H54 (cell line): ENCODE measurements around the gene ZFP57.

ENCODE experiments used
- DNase-seq: peaks from one replicate; pipeline ENCODE4 v3.0.0; 2011; ENCODE audit warnings: low spot score, mixed read lengths; ENCODE audit not compliant: insufficient read length
- FAIRE-seq: peaks from 3 replicates; lab custom pipeline; 2011; peaks lifted over from hg19 to GRCh38; lab: Jason Lieb, UNC
- POLR2A ChIP-seq: IDR thresholded peaks from 2 replicates; pipeline ENCODE4 v1.6.1; 2011; ENCODE audit warnings: low read depth, mild to moderate bottlenecking, low read length

ZFP57 gene

DNA sequence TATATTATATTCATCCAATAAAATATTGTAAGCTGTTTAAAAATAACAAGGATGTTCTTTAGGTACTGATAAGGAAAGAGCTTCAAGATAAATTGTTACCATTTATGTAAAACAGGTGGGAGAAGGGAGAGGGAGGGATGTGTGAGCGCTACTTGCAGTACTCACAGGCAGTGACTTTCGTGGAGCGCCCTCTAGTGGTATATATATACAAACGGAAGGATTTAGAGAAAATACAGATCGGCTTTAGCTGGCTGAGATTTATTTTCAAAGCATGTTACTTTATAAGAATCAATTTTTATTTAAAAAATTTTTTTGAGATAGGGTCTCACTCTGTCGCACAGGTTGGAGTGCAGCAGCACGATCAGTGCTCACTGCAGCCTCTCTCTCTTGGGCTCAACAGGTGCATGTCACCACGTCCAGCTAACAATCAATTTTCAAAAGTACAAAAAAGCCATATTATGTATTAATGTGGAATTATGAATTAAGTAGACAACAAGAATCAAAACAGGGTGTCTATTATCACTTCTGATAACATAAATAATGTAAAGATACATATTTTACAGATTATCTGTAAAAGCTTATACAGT lies 27.4 kb downstream of the ZFP57 start:
- DNase-seq (no peak), FAIRE-seq (no peak)

DNA sequence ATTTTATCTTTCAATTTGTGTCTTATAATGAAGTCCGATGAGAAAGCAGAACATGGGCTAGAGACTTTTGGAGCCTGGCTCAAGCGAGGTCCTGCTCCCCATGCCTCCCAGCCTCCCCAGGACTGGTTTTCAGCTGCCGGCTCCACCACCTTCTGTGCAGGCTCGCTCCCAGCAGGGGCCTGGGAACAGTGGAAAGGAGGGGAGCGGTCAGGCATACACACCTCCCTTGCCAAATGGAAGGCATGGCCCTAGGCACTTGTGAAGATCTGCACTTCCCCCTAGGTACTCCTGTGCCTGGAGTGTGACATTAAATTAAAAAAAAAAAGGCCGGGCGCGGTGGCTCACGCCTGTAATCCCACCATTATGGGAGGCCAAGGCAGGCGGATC lies 28.8 kb downstream of the ZFP57 start:
- no peak for TF ChIP-seq POLR2A
- no peak for FAIRE-seq
- no peak for DNase-seq

More for the DNA sequence above, 27.4 kb downstream of the ZFP57 start:
- TF ChIP-seq POLR2A: no peak

DNA sequence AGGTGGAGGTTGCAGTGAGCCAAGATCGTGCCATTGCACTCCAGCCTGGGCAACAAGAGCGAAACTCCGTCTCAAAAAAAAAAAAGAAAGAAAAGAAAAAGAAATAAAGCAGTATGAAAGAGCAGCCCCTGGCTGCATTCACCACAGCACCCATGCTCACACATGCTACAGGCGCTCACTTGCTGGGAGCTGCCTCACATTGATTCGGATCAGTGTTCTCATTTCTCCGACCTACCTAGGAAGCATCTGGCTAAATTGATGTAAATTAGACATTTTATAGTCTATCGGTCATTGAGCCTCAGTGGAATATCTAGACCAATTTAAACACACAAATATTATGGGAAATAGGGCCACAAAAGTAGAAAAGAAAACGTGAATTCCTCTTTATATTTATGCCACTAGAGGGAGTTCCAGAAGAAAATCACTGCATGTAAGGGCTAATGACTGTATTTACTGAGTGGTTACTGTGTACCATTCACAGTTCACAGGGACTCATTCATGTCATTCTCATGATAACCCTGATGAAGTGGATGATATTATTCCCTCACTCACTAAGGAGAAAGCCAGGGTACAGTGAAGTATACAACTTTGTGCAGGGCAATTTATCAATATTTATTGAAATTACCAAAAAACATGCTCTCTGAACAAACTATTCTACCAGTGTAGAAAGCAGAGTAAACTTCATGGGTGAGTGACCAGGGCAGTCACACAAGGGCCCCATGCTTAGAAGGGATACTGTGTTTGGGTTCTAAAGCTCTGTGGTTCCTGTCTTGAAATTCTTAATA lies 29.3 kb downstream of the ZFP57 start:
- no peak for DNase-seq
- TF ChIP-seq POLR2A: no peak
- peak; percentile 58 for FAIRE-seq

DNA sequence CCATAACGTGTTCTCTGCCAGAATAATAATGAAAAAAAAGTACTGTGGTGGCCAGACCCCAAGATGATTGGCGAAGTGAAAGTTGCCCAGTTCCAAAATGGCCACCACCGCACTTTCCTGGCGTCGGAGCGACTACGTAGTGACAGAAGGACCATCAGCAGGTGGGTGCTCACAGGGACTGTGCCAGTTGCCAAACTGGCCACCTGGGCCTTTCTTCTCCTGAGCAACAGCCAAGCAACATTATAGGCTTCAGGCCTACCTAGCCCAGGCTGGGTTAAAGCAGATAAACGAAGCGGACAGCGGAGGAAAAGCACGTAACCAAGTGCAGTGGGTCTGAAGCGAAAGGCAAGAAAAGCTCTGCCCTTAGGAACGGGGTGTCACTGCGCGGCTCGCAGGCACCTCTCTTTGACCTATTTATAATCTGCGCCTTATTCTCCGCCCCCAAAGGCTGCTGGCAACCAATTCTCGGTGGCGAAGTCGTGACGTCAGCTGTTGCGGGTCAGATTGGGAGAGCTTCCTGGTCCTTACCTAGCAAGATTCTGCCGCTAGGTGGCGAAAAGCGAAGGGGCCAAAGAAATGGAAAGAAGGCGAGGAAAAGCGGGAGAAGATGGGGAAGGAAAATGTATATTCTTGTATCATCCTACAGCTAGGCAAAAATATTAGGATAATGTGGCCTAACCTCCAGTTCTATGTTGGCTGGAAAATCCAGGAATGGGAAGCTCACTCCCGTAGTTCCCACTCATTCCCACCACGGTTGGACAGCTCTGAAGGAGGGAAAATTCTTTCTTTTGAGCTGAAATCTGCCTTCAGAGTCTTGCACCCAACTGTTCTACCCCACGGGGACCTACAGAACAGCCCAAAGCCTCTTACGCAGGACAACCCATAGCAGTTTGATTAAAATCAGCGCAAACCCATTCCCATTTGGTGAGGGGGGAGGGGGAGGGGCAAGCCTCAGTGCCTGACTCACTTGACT lies 31.0 kb downstream of the ZFP57 start:
- DNase-seq: peak; percentile 92
- TF ChIP-seq POLR2A: peak; percentile 23; the same call in 1 of the 2 replicates
- FAIRE-seq: peak; percentile 83

DNA sequence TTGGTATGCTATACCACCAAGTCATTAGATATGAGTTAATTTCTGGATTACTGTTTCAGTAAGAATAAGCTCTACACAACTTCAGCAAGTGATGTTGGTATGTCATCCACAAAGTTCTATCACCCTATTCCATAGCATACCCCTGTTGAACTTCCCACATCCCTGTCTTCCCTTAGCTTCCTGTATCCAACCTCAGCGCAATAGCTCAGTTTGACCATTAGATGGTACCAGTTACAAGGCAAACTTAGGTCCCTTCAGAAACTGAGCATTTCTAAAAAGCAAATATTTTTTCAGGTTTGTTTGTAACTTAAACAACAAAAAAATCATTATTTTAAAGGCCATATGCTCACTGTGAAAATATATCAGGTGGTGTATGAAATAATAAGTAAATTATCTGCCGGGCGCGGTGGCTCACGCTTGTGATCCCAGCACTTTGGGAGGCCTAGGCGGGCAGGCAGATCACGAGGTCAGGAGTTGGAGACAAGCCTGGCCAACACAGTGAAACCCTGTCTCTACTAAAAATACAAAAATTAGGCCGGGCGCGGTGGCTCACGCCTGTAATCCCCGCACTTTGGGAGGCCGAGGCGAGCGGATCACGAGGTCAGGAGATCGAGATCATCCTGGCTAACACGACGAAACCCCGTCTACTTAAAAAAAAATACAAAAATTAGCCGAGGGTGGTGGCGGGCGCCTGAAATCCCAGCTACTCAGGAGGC lies 32.9 kb downstream of the ZFP57 start:
- FAIRE-seq: peak; percentile 45
- TF ChIP-seq POLR2A: no peak
- no peak for DNase-seq

DNA sequence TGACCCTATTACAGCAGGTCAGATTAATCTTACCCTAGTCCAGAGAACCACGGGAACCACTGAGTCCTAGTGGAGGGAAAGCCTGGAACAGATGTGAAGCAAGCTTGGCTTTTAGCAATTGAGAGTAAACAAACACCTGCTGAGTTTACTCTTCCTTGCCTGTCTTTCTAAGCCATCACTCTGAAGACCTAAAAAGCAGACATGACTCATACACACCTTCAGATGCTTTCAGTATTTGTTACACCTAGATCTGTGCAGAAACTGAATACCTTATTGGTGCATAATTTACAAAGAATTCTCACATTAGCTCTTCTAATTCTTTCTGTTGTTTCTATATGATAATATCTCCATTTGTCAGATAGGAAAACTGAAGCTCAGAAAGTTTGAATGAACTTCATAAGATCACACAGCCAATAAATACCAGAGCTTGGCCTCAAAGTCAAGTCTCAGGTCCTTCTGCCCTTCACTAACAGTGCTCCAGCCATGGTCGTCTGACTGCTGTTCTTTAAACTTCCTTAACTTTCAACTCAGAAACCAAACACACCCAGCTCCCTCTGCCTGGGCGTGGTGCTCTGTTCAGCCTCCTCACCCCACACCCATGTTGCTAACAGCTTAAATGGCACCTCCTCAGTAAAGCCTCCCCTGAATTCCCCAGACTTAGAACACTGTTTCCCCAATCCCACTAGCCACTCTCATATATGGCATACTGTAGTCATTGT lies 39.4 kb downstream of the ZFP57 start:
- FAIRE-seq: no peak
- DNase-seq: no peak
- no peak for TF ChIP-seq POLR2A

DNA sequence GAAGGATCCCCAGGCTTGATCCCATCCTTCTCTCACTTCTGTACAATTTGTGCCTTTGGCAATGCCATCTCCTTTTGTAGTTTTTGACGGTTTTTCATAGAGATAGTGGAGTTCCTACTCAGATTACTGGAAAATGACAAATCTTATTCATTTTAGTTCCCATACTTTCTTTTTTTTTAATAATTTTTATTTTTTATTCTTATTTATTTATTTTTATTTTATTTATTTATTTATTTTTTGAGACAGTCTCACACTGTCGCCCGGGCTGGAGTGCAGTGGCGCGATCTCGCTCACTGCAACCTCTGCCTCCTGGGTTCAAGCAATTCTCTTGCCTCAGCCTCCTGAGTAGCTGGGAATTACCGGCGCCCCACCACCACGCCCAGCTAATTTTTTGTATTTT lies 43.7 kb downstream of the ZFP57 start:
- TF ChIP-seq POLR2A: no peak
- FAIRE-seq: no peak

DNA sequence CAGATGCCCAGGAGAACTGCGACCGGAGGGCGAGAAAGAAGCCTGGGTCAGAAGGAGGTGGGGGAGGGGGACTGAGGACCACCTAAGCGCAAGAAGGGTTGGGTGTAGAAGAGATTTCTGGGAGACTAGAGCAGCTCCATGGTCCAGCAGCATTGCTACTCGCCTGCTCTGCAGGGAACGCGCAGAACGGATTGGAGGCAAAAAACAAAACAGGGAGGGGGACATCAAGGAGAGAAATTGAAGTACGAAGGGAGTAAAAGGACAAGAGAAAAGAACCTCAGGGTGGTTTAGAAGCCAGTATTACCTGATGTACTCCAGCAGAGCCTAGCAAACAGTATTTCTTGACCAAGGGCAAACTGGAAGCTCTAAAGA lies 47.4 kb downstream of the ZFP57 start:
- no peak for DNase-seq
- no peak for FAIRE-seq
- no peak for TF ChIP-seq POLR2A

More for the DNA sequence above, 43.7 kb downstream of the ZFP57 start:
- DNase-seq: no peak

DNA sequence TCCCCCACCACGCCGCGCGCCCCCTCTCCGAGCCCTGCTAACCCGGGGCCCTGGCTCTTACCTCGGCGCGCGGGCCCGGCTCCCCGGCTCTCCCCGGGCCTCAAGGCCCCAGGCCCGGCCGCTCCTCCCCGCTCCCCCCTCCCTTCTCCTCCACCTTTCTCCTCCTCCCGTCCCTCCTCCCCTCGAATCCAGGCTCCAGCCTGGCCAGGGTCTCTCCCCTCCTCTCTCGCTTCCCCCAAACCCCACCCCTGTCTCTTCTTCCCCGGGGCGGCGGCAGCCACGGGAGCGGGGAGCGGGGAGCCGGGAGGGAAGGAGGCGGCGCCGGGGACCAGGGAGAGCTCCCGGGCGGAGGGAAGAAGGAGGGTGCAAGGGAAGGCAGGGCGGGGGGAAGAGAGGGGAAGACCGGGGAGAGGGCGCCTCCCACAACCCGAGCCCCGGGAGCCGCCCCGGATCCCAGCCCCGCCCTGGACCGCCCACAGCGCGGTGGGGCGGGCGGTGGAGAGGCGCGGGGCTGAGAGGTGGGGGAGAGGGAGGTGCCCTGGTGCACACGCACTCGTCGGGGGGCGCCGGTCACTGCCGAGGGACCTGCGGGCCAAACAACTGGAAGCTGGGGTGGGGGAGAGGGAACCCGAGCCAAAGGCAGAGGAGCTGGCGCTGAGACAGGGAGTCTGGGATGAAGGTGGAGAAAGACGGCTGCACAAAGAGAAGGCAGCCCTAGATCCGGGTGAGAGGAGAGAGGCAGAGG lies 48.0 kb downstream of the ZFP57 start, which contains the start of gene GABBR1:
GABBR1 (minus strand) TSS at position 395 of the 745 bp plus-strand sequence. CDS start 798 bp downstream, outside the sequence.
- TF ChIP-seq POLR2A: peak; percentile 51
- FAIRE-seq (peak; percentile 41), DNase-seq (peak; percentile 96)

DNA sequence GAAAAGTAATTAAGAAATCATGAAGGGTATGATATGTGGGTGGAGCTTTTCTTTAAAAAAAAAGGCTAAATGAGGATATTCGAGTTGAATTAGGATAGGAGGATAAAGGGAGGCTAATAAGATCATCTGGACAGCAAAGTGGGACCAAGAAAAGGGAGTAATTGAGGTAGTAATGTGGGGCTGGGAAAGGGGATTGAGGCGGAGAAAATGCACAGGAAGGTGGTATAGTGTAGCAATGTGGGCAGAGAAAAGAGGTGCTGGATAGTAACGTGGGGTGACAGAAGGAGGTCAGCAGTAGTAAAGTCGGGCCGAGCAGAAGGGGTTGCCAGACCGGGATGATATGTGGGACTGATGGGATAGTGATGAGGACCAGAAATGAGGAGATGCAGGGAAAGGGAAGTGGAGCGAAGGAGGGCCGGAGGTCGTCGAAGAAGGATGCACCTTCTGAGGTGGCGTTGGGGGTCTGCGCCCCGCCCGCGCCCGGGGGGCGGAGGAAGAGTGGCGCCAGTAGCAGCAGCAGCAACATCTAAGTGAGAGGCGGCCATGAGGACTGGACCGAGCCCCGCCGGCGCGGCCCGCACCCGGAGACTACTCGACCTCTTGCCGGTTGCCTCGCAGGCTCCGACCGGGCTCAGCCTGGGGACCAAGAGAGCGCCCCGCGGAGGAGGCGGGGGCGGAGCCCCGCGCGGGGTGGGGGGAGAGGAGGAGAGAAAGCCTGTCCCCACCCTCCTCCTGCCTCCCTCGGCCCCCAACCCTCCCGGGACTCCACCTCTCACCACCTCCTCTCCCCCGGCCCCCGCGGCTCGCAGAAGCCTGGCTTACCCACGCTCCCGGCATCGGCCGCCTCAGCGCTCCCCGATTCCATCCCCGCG lies 48.9 kb downstream of the ZFP57 start:
- FAIRE-seq: no peak
- no peak for TF ChIP-seq POLR2A
- DNase-seq: peak; percentile 47

DNA sequence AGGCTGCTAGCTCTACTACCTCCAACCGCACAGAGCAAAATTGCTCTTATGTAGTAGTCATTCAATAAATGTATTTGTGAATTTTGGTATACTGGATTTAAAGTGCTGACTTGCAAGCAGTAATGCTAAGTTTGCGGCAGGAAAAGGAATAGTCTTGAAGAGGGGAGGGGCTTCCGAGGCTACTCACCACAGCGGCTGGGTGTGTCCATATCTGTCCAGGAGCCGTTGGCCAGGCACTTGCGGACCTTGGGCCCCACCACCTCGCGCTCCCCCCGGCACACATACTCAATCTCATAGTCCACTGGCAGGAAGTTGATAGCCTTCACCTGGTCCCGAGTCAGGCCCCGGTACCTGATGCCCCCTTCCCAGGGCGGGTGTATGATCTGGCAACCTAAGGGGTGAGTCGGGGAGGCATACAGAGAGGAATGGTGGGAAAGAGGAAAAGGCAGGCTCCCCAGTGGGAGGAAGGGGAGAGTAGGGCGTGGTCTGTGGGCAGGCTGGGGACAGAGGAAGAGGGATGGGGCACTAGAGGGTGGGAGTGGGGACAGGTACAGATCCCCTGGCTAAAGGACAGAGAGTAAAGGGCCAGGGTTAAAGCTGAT lies 49.6 kb downstream of the ZFP57 start:
- no peak for TF ChIP-seq POLR2A
- FAIRE-seq: no peak
- no peak for DNase-seq
